Uterus (tissue), 2 donors: ENCODE measurements around the gene TMEM187.

Source experiments
- CTCF ChIP-seq, 4 experiments: fragments of 200-600 bp in 2 of 4; fragments of 450-650 bp in 2 of 4; sonication (generic) in 2 of 4; IDR thresholded peaks; one replicate each; pipeline ENCODE4 v1.5.1; 2016 to 2019; ENCODE audit warnings: antibody characterized with exemption in 4 of 4, mild to moderate bottlenecking in 2 of 4, moderate library complexity in 1 of 4
- POLR2A ChIP-seq, 2 donors: fragments of 450-650 bp; IDR thresholded peaks; one replicate each; pipeline ENCODE4 v1.6.1; 2016; ENCODE audit warnings: antibody characterized with exemption in 2 of 2, mild to moderate bottlenecking in 1 of 2, moderate library complexity in 1 of 2

- TF ChIP-seq CTCF (IDR thresholded peaks at IDR 0.05) (no peak), POLR2A (IDR thresholded peaks at IDR 0.05) (no peak)
Observed at GRCh38 chrX:154030266-154030665, 57.7 kb downstream of the TMEM187 start.
